T47D (cell line): ENCODE results near the gene NSG1.

Source experiments
- DNase-seq, 2 experiments: peaks; one replicate each; pipeline versions ENCODE4 v3.0.0 to v3.0.0-alpha.2; 2011 to 2012; ENCODE audit warnings: low read depth in 1 of 2, low spot score in 1 of 2
- JUND ChIP-seq: IDR thresholded peaks from 2 replicates; pipeline ENCODE4 v1.6.1; 2012; ENCODE audit warnings: low read depth
- in situ Hi-C: cut with HindIII; loops from 2 replicates; pipeline ENCODE4 v1.10.0; 2016; ENCODE audit warnings: low sequenced_read_pairs, low pct_unique_long_range_greater_than_20kb

NSG1 gene

DNA sequence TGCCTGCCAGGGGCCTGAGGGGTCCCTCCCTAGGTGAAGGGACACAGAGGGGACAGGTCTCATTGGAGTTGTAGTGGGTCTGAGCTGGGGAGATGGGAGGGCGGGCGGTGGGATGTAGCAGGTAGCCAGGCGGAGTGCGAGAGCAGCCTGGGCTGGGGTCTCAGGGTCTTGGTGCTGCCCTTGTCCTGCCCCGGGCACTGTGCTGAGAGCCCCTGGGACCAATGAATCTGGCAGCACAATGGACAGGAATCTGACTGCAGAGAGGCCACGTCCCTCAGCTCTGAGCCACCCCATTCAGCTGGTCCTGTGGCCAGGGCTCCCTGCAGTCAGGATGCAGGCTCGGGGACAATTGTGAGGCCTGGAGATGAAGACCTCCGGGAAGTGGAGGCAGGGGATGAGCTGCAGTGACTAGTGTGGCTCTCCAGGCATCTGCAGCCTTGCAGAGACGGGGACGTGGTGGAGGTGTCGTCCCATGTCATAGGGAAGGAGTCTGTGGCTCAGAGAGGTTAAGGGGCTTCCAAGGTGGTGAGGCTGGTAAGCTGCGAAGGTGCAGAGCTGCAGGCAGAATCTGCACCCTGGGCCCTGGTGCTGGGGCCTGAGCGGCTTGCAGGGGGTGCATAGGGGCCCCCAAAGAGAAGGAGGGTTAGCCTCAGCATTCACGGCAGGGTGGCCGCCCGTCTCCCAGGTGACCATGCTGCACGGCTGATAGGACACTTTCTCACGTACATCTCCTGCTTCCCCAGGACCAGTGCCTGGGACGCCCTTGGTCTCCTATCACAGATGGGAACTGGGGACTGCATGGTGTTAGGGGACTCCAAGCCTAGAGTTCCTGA lies 20.6 kb downstream of the NSG1 start:
- no peak for DNase-seq
- TF ChIP-seq JUND, result no peak
- in situ Hi-C loops, result no loop called here

DNA sequence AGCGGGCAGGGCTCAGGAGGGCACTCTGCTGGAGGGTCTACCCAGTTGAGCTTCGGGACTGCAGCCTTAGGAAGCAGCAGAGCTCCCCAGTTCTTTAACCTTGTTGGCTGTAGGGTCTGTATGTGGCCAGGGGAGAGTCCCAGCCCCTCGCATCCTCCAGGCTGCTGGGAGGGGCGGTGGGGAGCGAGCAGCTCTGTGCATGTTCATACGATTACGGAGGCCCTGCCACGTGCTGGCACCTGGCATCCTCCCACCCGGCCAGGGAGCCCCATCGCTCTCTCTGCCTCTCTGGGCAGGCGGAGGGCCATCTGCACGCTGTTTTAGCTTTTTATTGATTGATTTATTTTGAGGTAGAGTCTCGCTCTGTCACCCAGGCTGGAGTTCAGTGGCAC lies 21.2 kb downstream of the NSG1 start:
- in situ Hi-C loops, result no loop called here
- no peak for TF ChIP-seq JUND
- DNase-seq, result no peak

DNA sequence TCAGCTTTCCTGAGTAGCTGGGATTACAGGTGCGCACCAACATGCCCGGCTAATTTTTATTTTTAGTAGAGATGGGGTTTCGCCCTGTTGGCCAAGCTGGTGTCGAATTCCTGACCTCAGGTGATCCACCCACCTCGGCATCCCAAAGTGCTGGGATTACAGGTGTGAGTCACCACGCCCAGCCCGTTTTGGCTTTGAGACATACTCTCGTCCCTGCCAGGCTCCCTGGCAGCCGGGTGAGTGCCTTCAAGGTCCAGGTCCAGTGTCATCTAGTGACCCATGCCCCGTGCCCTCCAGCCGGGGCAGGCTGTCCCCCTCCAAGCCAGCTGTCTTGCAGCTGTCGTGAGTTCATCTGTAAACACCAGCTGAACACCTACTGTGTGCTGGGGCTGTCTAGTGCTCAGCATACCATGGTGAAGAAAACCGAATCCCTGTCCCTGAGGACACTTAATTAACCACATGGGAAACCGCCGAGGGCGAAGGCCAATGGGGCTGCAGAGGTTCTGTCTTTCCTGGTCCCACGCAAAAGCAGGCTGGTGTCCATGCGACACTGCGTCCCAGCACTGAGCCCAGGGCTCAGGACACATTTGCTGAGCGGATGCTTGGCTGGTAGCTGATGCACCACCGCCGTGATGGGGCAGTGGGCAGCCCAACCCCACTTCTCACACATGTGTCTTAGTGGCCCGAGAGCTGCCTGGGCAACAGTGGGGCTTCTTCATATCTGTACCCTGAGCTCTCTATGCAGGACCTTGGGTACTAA lies 21.9 kb downstream of the NSG1 start:
- in situ Hi-C loops, result no loop called here
- no peak for DNase-seq
- no peak for TF ChIP-seq JUND

DNA sequence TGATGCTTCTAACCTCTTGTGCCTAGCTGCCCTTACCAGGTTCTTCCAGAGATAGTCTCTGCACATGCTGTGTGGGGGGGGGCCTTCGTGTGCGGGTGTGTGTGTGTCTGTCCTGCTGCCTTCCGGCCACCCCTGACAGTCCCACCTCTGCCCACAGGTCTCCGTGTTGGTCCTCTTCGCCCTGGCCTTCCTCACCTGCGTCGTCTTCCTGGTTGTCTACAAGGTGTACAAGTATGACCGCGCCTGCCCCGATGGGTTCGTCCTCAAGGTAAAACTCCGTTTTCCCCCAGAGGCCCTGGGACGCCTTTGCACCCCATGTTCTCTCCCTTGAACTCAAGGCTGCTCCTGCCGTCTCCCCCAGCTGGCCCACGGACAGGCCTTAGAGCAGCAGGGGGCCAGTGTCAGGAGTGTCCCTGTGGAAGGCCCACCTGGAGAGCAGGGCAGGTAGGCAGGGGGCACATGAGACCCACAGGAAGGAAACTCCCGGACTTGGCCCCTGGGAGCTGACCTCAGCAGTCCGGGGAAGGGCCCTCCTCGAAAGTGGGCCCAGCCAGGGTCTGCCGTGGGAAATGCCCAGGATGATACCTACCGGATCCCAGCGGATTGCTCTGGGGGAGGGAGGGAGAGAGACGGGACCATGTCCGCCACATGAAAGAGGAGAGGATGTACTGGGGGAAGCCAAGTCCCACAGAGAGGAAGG lies 22.7 kb downstream of the NSG1 start:
- DNase-seq, result no peak
- in situ Hi-C loops, result no loop called here
- TF ChIP-seq JUND, result no peak

DNA sequence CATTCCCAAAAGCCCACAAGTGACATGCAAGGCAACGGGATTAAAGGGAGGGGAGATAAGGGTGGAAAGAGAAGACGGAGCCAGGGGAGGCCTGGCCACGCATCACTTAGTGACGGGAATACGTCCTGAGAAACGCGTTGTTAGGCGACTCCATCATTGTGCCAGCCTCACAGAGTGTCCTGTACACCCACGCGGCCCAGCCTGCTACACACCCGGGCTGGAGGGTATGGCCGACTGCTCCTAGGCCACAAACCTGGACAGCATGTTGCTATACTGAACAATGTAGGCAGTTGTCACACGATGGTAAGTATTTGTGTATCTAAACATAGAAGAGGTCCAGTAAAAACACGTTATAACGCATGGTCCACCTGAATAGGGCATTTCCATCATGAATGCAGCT lies 23.4 kb downstream of the NSG1 start:
- in situ Hi-C loops, result no loop called here
- no peak for TF ChIP-seq JUND
- DNase-seq, result no peak

DNA sequence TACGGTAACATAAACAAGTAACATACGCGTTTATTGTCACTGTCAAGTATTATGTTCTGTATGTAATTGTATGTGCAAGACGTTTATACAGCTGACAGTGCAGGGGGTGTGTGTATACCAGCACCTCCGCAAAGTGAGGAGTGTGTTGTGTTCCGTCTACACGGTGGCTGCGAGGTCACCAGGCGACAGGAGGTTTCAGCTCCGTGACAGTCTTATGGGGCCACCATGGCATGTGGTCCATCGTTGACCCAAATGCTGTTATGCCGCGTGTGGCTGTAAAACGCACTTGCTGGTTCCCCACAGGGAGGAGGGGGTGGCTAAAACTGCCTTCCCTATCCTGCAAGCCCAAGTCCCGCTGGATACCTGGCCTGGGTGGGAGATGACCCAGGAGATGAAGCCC lies 25.0 kb downstream of the NSG1 start:
- no peak for TF ChIP-seq JUND

DNA sequence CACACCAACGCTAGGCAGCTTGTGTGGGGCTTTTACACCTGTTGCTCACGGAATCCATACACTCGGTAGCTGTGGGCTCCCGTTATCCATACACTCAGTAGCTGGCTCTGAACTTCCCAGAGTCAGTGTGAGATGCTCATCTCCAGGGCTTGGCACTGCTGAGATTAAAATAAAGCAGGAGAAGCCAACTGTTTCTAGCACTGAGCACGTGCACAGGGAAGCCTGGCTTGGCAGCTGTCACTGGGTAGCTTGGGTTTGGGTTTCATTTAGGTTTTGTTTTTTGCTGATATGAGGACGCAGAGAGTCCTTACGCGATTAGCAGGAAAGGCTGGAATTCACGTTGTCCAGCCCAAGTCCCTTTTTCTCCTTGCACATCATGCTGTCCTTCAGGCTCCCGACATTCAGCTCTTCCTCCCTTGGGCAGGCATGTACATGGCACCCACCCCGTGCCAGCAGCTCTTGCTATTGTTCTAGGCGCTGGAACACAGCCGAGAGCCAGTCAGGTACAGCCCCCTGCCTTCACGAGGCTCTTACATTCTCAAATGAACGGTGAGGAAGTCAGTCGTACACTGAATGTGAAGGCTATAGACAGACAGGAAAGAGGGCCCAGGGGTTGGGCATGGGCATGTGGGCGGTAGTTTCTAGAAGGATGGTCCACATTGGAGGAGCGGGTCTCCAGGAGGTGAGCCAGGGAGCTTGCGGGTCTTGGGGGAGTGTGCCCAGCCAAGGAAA lies 25.9 kb downstream of the NSG1 start:
- in situ Hi-C loops, result no loop called here
- no peak for TF ChIP-seq JUND
- no peak for DNase-seq

More for the DNA sequence above, 25.0 kb downstream of the NSG1 start:
- no peak for DNase-seq
- in situ Hi-C loops, result no loop called here

DNA sequence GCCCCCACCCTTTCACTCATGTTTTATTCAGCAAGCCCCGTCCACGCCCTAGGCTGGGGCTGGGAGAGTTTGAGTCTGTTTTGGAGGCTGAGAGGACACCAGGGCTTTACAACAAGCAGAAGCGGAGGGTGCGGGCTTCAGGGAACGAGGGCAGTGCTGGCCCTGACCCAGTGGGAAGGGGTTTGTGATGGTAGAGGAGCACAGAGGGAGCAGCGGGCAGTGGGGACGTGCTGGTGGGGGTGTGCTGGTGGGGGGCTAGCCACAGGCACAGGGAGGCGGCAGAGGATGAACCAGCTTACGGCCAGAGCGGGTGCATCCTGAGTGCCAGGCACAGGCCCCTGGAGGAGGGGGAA lies 26.4 kb downstream of the NSG1 start:
- no peak for TF ChIP-seq JUND
- no peak for DNase-seq
- in situ Hi-C loops, result no loop called here

DNA sequence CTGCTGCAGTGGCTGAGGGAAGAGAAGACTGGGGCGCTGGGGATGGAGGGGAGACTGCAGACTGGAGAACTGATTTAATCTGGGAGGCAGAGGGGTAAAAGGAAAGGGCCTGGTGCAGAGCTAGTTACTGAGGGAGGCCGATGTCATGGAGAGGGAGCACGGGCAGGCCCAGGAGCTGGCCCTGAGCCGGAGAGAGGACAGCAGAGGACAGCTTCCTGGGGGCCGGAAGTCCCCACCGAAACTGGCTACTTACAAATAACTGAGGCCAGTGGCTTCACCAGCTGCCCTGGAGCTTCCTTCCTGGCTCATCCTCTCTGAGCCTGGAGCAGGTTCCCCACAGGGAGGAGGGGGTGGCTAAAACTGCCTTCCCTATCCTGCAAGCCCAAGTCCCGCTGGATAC lies 26.9 kb downstream of the NSG1 start:
- TF ChIP-seq JUND, result no peak
- no peak for DNase-seq
- in situ Hi-C loops, result no loop called here

DNA sequence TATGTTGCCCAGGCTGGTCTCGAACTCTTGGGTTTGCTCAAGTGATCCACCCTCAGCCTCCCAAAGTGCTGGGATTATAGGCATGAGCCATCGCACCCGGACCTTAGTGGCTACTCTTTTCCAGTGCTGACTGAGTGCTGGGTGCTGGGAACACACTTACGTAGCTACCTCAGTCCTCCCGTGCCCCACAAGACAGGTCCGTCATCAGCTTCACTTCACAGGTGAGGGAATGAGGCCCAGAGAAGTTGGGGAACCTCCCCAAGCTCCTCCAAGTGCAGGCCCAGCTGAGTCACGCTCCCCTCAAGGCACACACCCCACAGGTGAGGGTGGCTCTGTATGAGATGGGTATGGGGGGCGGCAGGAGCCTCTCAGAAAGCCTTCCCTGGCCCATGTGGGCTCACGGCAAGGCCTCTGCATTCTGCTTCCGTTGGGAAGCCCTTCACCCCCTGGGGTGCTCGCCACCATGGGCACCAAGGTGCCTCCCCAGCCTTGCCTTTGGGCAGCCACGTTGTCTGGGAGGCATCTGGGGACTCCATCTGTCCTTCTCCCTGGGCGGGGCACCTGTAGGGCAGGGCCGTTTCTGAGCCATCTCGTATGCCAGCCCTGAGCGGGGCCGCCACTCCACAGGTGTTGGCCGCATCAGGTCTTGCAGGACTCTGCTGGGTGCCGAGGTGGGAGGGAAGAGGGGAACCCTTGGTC lies 28.4 kb downstream of the NSG1 start:
- no peak for TF ChIP-seq JUND
- no peak for DNase-seq
- in situ Hi-C loops, result no loop called here

DNA sequence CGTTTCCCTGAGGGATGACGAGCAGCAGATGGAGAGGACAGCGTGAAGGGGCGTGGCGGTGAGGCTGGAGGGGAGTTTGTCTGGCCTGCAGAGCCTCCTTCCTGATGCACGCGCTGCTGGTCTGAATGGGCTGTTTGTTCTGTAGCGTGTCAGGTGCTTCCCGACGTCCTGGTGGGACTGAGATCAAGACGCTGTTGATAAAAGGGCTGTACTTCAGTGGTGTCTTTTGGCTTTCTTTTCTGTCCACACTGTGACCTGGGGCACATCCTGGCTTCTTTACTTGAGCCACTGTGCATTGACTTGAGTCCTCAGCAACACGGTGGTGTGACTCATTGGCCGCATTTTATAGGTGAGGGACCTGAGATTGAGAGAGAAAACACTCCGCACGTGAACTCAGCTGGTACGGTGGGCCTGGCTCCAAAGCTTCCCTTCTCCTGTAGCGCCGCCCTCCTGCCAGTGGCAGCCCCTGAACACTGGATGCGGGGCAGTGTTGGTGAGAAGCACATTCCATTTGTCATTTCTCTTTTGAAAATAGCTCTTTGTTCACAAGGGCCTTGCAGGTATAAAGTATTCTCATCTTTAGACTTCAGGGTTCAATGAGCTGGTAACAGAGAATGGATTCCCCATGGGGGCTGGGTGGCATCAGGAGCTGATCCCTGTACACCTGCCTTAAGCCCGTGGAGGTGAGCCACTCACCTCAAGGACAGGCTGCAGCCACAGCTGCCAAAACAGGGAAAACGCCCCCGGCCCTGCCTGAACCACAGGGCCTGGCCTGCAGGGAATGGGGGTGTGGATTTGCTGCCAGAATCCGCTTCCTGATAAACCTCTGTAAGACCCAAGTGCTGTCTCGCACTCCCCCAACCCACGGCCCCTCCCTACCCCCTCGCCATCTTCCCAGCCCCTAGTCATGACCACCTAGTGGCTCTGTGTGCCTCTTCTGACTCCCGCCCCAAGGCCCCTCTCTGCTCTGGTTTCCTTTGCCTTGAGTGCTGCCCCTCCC lies 29.2 kb downstream of the NSG1 start:
- in situ Hi-C loops, result no loop called here
- no peak for TF ChIP-seq JUND
- no peak for DNase-seq
